Measurements from ENCODE around the gene ELF2. TPM values are rescaled to one million over a fixed set of nuclear protein-coding genes. Genes with fewer than 3 reads are reported as not detected.

ELF2 gene
- total and polyA plus RNA-seq, 2 of the 8 experiments (the other 6 are each of a cell fraction or from before 2014, with no cell fraction given), result 21.1 to 44.3 TPM

DNA sequence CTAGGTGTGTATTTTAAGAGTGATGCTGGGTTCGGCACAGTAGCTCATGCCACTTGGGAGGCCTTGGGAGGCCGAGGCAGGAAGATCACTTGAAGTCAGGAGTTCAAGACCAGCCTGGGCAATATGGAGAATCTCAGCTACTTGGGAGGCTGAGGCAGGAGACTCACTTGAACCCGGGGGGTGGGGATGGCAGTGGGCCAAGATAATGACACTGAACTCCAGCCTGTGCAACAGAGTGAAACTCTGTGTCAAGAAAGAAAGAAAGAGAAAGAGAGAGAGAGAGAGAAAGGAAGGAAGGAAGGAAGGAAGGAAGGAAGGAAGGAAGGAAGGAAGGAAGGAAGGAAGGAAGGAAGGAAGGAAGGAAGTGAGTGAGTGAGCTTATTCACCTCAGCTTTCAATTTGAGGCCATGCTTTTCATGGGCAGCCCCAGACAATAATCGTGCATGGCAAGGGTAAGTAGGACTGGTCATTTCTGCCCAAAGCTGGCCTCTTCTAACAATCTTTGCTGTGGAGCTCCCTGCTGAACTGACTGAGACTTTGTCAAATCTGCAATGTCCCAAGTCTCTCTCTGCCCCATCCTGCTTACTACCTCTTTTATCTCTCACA lies 42.5 kb upstream of the ELF2 start:
- Histone ChIP-seq H3K79me2 (ENCODE audit: control insufficient read depth in 1 of 2, insufficient read depth in 2 of 2, low read length in 2 of 2) (no peaks in the 10 kb centered on the region), H3K27ac (ENCODE audit: low read depth, low read length) (no peak overlapping the region), H3K4ac (replicated peaks; ENCODE audit: insufficient read length, low read depth, low read length) (no peak overlapping the region), H3K4me1 (replicated peaks in 1 of 4; ENCODE audit: control insufficient read depth in 3 of 4, insufficient read depth in 4 of 4, low read length in 3 of 4) (no peaks in the 10 kb centered on the region), H2BK5ac (ENCODE audit: low read depth, low read length) (no peak overlapping the region), H2AK5ac (ENCODE audit: low read depth, low read length) (no peak overlapping the region), H3K23me2 (ENCODE audit: low read depth, low read length) (no peaks in the 10 kb centered on the region), H3K4me2 (ENCODE audit: insufficient read depth in 1 of 2, low read depth in 2 of 2, low read length in 2 of 2) (no peak overlapping the region), H3K18ac (ENCODE audit: extremely low read depth, low read length) (no peak overlapping the region), H3K36me3 (ENCODE audit: control insufficient read depth in 2 of 4, insufficient read depth in 4 of 4, low read length in 3 of 4) (no peaks in the 10 kb centered on the region), H4K8ac (ENCODE audit: extremely low read depth, insufficient read depth, low read length) (no peak overlapping the region), H4K20me1 (replicated peaks in 1 of 2; ENCODE audit: control insufficient read depth in 1 of 2, insufficient read depth in 2 of 2, low read length in 2 of 2) (no peaks in the 10 kb centered on the region), H3K9me3 (ENCODE audit: insufficient read depth in 2 of 2, low read depth in 1 of 2, low read length in 1 of 2) (no peaks in the 10 kb centered on the region), H4K5ac (ENCODE audit: insufficient read length, low read depth, low read length) (no peak overlapping the region), H3K23ac (ENCODE audit: insufficient read length) (no peak overlapping the region), H4K91ac (replicated peaks; ENCODE audit: insufficient read length, low read length) (no peak overlapping the region), H3K9ac (replicated peaks in 1 of 4; ENCODE audit: extremely low read depth in 1 of 4, low read depth in 3 of 4, low read length in 3 of 4) (no peak overlapping the region), H3K79me1 (ENCODE audit: low read depth, low read length) (no peaks in the 10 kb centered on the region), H2BK20ac (ENCODE audit: low read length) (no peak overlapping the region), H2BK12ac (ENCODE audit: low read depth, low read length) (no peak overlapping the region), H2AFZ (ENCODE audit: low read length) (no peak overlapping the region), H3K27me3 (replicated peaks in 1 of 4; ENCODE audit: control insufficient read depth in 3 of 4, extremely low read depth in 1 of 4, insufficient read depth in 3 of 4, low read length in 3 of 4) (no peaks in the 10 kb centered on the region), H3K4me3 (ENCODE audit: extremely low read depth in 1 of 4, insufficient read depth in 2 of 4, low read depth in 3 of 4, low read length in 4 of 4) (no peak overlapping the region), H3K14ac (ENCODE audit: insufficient read length) (no peak overlapping the region), H2BK15ac (ENCODE audit: low read length) (no peak overlapping the region), H2BK120ac (replicated peaks; ENCODE audit: low read depth, low read length) (no peak overlapping the region), H3K56ac (replicated peaks; ENCODE audit: insufficient read length, low read depth, low read length) (no peak overlapping the region)
- WGBS, 2 experiments (ENCODE audit: extremely low coverage in 1 of 2, insufficient coverage in 1 of 2, insufficient read length in 1 of 2, insufficient replicate concordance in 2 of 2, low coverage in 1 of 2, low lambda C conversion rate in 2 of 2, missing lambda C conversion rate in 1 of 2), result 90% methylated on average over 4 of the region's 4 CpGs; no CpG with 5 or more reads in 1 of the 2 experiments
- ChIA-PET POLR2A (ENCODE audit: partially characterized antibody) (interaction anchor here (1.1 kb wide), 1 partner anchor 83 kb away, joined by 3 read pairs; the partner anchor contains the start of gene NDUFC1), CTCF (ENCODE audit: partially characterized antibody) (interaction anchor here (0.6 to 3.3 kb wide), 10 partner anchors 8 to 189 kb away, joined by 3 to 16 read pairs (median 4); partner anchors contain the start of gene NAA15)
- DNase-seq (ENCODE audit: low read depth in 1 of 2, low spot score in 2 of 2), result no peak
- TF ChIP-seq KDM4A (IDR thresholded peaks at IDR 0.05; ENCODE audit: low read depth, low read length, severe bottlenecking) (no peak), SAP30 (IDR thresholded peaks at IDR 0.05; ENCODE audit: insufficient read depth, insufficient replicate concordance, low read length) (no peak), EGR1 (IDR thresholded peaks at IDR 0.05; ENCODE audit: borderline replicate concordance, low read depth, low read length) (no peak), RAD21 (IDR thresholded peaks at IDR 0.05 in 1 of 2, conservative IDR thresholded peaks at IDR 0.05 in 1 of 2; ENCODE audit: low read depth in 2 of 2, low read length in 2 of 2) (no peak), GTF2F1 (IDR thresholded peaks at IDR 0.05; ENCODE audit: borderline replicate concordance, low read depth, low read length) (no peak), ASH2L (IDR thresholded peaks at IDR 0.05; ENCODE audit: low read length) (no peak)
- FAIRE-seq, result no peak
